HG02759 (cell line): ENCODE measurements around the gene ABR.

ENCODE experiments used
- ATAC-seq: cut with Tn5 transposase; IDR thresholded peaks from one replicate; pipeline ENCODE4 v1.9.1; 2021; ENCODE audit warnings: mild to moderate bottlenecking, moderate library complexity; ENCODE audit not compliant: unreplicated experiment

Gene ABR

DNA sequence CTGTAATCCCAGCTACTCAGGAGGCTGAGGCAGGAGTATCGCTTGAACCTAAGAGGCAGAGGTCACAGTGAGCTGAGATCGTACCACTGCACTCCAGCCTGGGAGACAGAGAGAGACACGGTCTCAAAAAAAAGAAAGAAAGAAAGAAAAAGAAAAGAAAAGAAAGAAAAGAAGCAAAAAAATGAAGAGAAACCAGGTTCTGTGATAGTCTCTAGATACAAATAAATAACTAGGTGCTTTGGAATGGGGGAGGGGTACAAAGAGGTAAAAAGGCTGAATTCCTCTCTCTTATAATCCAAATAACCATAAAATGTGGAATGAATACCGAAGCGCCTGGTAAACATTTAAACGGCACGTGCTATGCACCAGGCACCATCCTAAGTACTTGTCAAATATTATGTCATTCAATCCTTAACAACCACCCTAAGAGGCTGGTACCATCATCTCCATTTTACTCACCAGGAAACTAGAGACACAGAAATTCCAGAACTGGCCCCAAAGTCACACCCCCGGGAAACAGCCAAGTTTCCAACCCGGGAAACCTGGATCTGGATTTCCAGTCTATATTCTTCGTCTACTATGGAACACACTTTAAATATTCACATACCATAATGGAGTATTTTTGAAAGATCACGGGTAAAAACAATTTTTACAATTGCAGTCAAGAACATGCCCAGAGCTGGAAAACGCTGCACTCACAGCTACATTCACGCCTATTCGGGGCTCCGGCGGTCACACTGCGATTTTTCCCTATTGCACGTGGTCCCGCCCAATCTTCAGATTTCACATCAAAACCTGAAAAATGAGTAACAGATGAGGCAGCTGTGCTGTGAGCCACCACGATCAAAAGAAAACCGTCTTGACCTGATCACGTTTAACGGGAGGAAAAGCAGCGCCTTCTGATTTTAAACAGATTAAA lies 210.7 kb downstream of the ABR start:
- no peak for ATAC-seq

DNA sequence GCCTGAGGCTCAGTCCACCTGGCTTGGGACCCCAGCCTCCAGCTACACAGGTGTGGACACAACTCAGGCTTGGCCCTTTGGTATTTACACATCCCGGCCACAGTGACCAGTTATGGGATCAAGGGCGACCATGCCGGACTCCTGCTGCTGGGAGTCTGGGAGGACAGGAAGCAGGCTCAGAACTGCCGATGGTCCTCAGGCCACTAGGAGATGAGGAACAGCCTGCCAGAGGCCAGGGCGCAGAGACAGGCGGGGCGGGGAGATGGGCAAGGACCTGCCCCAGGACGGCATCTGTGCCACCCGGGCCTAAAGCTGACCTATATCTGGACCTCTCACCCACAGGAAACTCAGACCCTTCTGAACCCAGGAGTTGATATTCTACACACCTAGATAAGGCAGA lies 212.7 kb downstream of the ABR start:
- no peak for ATAC-seq

DNA sequence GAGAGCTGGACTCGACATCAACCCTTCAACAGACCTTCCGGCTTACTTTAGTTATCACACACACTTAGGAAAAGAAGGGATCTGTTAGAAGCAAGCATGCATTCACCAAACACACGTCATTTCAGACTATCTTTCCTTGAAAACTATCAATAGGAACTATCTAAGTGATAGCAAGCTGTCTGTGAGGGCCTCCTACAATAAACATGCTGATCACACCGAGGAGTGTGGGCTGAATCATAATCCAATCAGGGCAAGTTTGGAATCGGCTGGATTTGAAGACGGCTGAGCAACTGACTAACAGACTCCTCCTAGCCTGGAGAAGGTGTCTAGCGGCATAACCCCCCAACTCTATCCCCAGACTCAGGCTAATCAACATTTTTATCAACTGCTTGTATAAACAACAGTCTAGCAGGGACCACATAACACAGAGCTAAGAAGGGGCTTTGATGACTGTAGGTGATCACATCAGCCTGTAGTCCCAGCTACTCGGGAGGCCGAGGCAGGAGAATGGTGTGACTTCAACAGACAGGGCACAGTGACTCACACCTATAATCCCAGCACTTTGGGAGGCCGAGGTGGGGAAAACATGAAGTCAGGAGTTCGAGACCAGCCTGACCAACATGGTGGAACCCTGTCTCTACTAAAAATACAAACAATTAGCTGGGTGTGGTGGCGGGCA lies 214.3 kb downstream of the ABR start:
- ATAC-seq: no peak

DNA sequence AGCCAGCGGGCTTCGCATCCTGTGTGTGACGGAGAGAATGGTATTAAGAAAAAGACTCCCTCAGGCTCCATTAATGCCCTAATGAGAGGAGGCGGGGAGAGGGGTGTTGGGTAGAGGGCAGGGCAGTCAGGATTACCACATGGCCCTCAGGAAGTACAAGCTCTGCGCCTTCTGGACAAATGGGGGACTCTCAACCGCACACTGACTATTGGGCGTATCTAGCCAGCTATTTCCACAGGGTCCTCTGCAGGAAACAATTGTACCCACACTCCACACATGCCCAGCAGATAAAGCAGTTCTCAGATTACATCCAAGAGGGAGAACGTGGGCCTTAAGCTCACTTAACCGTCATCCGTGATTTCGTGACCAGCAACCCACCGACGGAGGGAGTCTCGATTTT lies 214.9 kb downstream of the ABR start:
- ATAC-seq: no peak

DNA sequence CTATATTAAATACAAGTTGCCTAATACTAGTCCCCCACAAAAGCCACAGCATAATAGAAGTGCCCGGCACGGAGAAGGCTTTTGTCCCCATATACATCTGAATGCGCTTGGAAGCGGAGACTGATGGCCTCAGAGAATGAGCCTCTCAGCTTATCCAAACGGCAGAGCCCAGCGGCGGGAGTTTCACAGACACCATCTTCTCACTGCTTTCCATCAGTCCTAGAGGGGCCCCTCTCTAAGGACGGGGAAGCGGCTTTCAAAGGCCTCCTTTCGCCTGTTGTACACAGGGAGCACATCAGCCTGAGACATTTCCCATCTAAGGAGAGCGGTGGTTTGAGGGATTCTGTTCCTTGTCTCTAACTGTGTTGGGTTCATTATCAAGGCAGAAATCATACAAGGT lies 217.1 kb downstream of the ABR start:
- ATAC-seq: no peak

DNA sequence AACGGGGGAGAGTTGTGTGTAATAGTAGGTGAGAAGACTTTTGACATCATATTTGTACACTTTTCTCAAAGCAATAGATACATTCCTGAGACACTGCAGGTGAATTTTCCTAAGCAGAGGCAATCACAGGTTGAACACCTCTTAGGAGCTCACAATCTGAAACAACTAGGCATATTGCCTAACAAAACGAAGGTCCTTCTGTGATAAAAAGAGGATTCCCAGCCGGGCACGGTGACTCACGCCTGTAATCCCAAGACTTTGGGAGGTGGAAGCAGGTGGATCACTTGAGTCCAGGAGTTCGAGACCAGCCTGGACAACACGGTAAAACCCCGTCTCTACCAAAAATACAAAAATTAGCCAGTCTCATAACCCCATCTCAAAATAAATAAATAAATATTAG lies 217.6 kb downstream of the ABR start:
- ATAC-seq: no peak

DNA sequence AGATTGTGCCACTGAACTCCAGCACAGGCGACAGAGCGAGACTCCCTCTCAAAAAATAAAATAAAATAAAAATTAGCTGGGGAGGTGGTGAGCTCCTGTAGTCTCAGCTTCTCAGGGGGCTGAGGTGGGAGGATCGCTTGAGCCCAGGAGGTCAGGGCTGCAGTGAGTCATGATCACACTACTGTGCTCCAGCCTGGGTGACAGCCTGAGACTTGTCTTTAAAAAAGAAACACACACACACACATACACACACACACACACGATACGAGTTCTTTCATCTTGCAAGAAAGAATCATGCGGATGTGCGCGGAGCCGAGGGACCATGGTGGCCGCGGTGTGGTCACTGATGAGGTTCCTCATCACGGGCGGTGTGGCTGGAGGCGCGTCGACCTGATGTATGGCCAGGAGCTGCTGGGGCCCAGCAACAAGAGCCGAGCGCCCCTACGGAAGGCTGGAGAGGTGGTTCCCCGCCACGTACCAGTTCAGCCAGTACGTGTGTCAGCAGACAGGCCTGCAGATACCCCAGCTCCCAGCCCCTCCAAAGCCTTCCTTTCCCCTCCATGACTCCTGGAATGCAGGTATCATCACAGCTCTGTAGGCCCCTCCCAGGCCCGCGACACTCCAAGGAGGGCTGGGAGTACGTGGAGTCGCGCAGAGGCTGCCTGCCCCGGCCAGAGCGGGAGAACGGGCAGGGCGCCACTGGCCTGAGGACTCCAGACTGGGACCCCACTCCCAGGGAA lies 220.9 kb downstream of the ABR start:
- no peak for ATAC-seq

DNA sequence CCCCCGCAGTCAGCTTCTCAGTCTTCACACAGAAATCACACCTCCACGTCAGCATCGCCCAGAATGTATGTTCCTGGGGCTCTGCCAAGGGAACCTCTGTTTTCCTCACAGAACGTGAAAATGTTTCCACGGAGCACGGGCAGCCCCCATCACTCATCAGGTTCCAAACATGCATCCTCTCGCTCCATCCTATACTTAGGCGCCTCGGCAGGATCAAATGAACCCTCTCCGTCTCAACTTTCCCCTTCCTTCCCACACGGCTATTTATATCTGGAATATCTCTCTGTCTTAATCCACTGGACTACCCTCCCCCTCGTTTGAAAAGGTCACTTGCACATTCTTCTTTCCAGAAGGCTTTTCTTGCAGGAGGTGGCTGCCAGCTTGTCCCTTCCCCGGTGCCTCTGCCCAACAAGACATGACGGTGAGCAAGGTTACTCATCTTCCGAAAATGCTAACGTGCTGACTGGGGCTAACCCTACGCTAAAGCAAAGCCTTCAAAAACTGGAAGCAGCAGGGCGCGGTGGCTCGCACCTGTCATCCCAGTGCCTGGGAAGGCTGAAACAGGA lies 221.8 kb downstream of the ABR start:
- no peak for ATAC-seq

DNA sequence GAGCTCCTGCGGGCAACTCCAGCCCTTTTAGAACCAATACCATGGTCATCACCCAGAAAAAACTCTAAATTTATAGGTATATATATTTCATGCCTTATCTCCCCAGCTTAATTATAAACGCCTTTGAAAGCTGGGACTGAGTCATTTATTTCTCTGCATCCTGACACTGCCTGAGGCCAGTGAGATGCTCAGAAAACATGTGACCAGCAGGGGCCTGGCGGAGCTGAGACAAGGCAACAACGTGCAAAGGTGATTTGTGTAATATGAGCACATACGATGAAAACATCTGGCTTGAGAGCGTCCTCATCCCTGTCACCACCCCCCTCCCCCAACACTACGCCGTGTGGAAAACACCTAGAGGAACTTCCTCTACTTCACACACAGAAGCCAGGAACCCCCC lies 222.9 kb downstream of the ABR start:
- no peak for ATAC-seq

DNA sequence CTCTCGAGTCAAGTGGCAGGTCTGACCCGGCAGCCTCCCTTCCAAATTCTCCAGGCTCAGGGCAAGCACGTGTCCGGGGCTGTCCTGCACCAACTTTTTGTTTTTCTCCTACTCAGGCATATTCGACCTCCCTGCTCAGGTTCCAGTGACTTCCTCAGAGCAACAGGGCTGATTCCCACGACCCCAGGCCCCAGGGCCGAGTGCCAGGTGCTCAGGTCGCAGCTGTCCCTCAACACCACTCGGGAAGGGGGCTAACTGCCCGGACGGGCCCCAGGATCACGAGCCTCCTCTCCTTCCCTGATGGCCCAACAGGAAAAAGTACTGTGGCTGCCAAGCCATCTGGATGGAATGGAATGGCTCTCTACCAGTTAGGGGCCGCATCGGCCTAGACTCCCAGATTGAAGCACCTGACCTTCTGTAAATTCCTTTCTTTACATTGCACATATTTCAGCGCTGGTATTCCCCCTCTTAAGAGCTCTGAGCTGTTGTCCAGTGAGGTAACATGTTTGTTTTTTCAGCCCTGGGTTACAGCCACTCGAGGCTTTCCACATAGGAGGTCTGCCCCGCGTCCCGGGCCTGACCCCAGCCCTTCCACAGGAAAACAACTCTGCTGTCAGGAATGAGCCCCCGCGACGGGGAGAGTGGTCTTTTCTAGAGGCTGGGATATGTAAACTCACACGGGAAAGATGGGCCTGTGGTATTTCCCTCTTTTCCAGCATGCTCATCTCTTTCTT lies 225.2 kb downstream of the ABR start:
- no peak for ATAC-seq

DNA sequence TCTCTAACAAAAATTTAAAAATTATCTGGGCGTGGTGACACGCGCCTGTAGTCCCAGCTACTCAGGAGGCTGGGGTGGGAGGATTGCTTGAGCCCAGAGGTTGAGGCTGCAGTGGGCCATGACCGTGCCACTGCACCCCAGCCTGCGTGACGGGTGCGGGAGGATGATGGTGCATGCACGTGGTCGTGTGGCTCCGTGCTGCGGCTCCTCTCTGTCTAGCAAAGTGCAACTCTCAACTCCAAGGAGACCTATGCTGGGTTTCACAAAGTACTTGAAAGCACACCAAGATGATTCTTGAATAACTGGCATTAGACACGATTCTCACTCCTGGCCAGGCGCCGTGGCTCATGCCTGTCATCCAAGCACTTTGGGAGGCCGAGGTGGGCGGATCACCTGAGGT lies 226.0 kb downstream of the ABR start:
- no peak for ATAC-seq
